NK-92 treated with Interleukin-12 subunit alpha and Interleukin-12 subunit beta, amount 100 ng/mL, for 24 hours (cell line): ENCODE measurements around the gene TNS2.

Experiments
- DNase-seq: peaks from one replicate; lab custom pipeline; 2025; lab: John Stamatoyannopoulos, UW

Gene TNS2

GRCh38 chr12:53042607-53043454 lies 7.0 kb upstream of the TNS2 start:
- no peak for DNase-seq

GRCh38 chr12:53044052-53044581 lies 5.7 kb upstream of the TNS2 start:
- DNase-seq = no peak

GRCh38 chr12:53044896-53045695 lies 4.8 kb upstream of the TNS2 start:
- DNase-seq = no peak

- no peak for DNase-seq
Observed at GRCh38 chr12:53045696-53046045, 4.2 kb upstream of the TNS2 start.

- DNase-seq = no peak
Observed at GRCh38 chr12:53046655-53047220, 3.1 kb upstream of the TNS2 start.

- DNase-seq = no peak
Observed at GRCh38 chr12:53047221-53048032, 2.4 kb upstream of the TNS2 start.

- DNase-seq = no peak
Observed at GRCh38 chr12:53048033-53048779, 1.7 kb upstream of the TNS2 start.

- no peak for DNase-seq
Observed at GRCh38 chr12:53048780-53049401, 974 bp upstream of the TNS2 start.

GRCh38 chr12:53050426-53051057 lies 677 bp downstream of the TNS2 start:
- no peak for DNase-seq

GRCh38 chr12:53051058-53051880 lies 1.4 kb downstream of the TNS2 start:
- DNase-seq = no peak

GRCh38 chr12:53051881-53052412 lies 2.1 kb downstream of the TNS2 start:
- DNase-seq = no peak

GRCh38 chr12:53052419-53053217 lies 2.8 kb downstream of the TNS2 start:
- DNase-seq = no peak

- peak; percentile 7 for DNase-seq
Observed at GRCh38 chr12:53053218-53054111, 3.6 kb downstream of the TNS2 start.

- peak; percentile 31 for DNase-seq
Observed at GRCh38 chr12:53054112-53054878, 4.4 kb downstream of the TNS2 start.

- no peak for DNase-seq
Observed at GRCh38 chr12:53055471-53056266, 5.8 kb downstream of the TNS2 start.
